PC-3 (cell line): Measurements from ENCODE around the gene LEF1.

Experiments used
- CTCF ChIP-seq: fragments of 300-600 bp; sonication (generic); conservative IDR thresholded peaks from 2 replicates; pipeline ENCODE4 v1.5.1; 2017; ENCODE audit warnings: antibody characterized with exemption, low read depth, mild to moderate bottlenecking, low read length
- EZH2 ChIP-seq: fragments of 300-600 bp; sonication (generic); IDR thresholded peaks from one replicate; pipeline ENCODE4 v1.6.1; 2017; ENCODE audit warnings: antibody characterized with exemption, mild to moderate bottlenecking, low read length; ENCODE audit not compliant: unreplicated experiment
- EZH2phosphoT487 ChIP-seq: fragments of 300-600 bp; sonication (generic); IDR thresholded peaks from 2 replicates; pipeline ENCODE4 v1.6.1; 2018; ENCODE audit warnings: mild to moderate bottlenecking, antibody characterized with exemption, low read length, borderline replicate concordance

DNA sequence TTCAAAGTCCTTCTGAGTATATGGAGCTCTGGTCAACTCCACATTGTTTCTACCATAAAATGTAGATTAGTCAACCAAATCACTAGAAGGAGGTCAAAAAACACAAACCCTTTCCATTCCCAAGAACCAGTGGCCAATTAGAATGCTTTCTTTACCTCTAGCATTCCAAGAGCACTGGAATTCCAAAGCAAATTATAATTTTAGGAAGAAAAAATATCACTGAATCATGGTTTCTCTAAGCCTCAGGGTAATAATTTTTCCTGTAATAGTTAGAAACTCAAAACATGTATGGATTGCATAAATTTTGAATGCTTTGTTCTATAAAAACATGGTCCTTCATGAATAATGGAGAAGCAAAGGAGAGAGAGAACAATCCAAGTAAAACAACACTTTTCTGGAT lies 39.5 kb downstream of the LEF1 start:
- TF ChIP-seq CTCF (no peak), EZH2 (no peak), EZH2phosphoT487 (no peak)
